ENCODE measurements around the gene CLASP2.
"Not testable (repeated sequence)": the region's sequence is repeated elsewhere in the genome, so short reads cannot be mapped to it uniquely, and the experiment has no call there.

The CLASP2 gene

DNA sequence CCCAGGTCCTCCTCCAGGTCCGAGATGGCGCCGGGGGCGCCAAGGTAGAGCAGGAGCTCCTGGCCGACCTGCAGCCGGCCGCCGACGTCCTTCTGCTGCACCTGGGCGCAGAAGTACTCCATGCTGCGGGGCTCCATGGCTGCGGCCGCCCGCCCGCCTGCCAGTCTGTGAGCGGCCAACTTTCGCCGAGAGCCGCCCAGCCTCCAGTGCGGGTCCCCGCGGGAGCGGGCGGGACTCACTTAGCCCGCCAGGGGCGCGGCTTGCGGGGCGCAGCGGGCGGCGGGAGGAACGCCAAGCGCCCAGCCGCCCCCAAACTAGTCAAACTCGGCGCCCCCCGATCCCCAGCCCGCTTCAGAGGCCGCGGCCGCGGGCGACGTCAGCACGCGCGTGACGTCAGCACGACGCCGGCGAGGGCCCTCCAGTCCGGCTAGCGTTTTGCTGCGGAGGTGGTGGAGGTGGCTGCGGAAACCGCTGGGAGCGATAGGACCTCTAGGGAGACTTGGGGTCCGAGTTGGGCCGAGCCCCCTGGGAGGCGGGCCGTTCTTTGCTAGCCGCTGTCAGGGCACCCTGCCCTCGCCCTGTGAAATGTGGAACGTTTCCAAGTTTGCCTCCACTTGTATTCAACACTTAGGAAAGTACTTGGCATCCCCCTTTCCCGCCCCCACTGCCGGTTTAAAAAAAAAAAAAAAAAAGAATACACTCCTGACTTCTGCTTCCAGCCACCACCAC, at the start of gene CLASP2:
CLASP2 (minus strand) TSS at position 389 of the 729 bp plus-strand sequence; CDS start at position 137, 252 bp downstream.
- TF ChIP-seq, protein P1, sequence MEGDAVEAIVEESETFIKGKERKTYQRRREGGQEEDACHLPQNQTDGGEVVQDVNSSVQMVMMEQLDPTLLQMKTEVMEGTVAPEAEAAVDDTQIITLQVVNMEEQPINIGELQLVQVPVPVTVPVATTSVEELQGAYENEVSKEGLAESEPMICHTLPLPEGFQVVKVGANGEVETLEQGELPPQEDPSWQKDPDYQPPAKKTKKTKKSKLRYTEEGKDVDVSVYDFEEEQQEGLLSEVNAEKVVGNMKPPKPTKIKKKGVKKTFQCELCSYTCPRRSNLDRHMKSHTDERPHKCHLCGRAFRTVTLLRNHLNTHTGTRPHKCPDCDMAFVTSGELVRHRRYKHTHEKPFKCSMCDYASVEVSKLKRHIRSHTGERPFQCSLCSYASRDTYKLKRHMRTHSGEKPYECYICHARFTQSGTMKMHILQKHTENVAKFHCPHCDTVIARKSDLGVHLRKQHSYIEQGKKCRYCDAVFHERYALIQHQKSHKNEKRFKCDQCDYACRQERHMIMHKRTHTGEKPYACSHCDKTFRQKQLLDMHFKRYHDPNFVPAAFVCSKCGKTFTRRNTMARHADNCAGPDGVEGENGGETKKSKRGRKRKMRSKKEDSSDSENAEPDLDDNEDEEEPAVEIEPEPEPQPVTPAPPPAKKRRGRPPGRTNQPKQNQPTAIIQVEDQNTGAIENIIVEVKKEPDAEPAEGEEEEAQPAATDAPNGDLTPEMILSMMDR (IDR thresholded peaks at IDR 0.05; ENCODE audit: low read depth, low read length), result no peak
- peak; percentile 54 for DNase-seq (ENCODE audit: extremely low read depth, low read depth)

DNA sequence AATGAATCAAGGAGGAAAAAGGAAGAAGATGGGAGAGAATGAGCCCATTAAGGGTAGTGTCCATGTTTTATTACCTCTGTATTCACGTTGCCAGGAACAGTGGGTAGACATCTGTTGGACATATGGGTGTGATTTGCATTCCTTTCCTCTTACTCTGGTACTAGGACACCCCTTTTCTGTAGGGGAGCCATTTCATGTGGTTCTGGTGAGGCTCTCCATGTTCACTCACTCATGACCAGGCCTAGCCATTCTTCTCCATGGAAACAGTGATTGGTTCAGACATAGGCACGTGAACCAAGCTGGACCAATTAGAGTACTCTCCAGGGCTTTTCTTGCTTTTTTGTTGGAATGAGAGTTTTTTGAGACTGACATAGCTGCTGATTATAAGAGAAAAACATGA, 40.8 kb upstream of the CLASP2 start:
- no peak for DNase-seq (ENCODE audit: extremely low read depth, low read depth)

DNA sequence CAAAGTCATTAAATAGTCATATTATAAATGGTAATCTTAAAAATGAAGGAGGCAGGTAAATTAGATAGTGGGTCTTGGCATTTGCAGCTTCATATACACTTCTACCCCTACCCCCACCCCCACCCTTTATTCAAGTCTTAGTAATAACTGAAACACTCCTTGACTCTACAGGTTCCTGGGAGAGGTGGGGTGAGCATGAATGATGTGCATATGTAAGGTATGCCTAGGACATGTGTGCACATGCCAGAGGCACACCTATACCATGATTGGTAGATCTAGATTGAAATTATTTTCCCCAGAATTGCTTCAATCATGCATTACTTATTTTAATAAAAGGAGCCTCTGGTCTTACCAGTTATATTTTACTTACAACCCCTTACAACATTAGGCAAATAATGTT, 40.2 kb upstream of the CLASP2 start:
- DNase-seq (ENCODE audit: extremely low read depth, low read depth), result no peak
- TF ChIP-seq, protein P1 (IDR thresholded peaks at IDR 0.05; ENCODE audit: low read depth, low read length), result no peak

More for the DNA sequence above, 40.8 kb upstream of the CLASP2 start:
- TF ChIP-seq, protein P1 (IDR thresholded peaks at IDR 0.05; ENCODE audit: low read depth, low read length), result no peak

DNA sequence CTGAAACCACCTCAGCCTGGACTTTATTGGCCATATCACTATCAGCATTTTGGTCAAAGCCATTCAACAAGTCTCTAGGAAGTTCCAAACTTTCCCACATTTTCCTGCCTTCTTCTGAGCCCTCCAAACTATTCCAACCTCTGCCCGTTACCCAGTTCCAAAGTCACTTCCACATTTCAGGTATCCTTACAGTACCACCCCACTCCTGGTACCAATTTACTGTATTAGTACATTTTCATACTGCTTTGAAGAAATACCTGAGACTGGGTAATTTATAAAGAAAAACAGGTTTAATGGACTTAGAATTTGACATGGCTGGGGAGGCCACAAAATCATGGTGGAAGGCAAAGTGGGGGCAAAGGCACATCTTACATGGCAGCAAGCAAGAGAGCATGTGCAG, 36.3 kb upstream of the CLASP2 start:
- DNase-seq (ENCODE audit: extremely low read depth, low read depth), result not testable (repeated sequence)

DNA sequence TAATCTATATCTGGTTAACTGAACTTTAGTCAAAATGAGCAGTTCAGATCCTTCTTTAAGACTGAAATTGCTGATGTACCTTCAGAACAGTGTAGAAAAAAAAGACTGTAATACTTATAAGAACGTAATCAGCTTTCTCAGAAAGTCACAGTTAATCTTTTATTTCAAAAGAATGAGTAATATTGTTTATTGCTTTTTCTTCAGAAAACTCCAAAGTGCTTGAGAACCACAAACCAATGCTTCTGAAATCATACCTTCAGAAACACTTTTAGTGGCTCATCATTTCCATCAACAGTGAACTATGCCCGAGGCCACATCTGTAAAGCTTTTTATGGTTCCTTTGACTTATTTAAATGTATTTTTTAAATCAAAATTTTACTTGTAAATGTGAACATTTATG, 33.3 kb upstream of the CLASP2 start:
- DNase-seq (ENCODE audit: extremely low read depth, low read depth), result no peak
- TF ChIP-seq, protein P1 (IDR thresholded peaks at IDR 0.05; ENCODE audit: low read depth, low read length), result no peak

DNA sequence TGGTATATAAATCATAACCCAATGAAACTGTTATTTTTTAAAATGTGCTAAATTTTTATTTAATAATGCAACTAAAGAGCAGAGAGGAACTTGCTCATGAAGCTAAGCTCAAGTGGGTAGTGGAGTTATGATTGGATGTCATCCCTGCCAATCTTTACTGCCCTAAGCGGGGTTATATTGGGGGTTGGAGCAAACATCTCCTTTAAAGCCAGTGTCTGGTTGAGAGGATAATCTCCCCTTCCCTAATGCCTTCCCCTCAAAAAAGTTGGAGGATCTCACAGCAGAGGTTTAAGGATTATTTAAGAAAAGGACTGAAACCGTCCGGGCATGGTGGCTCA, 32.1 kb upstream of the CLASP2 start:
- TF ChIP-seq, protein P1 (IDR thresholded peaks at IDR 0.05; ENCODE audit: low read depth, low read length), result no peak
- DNase-seq (ENCODE audit: extremely low read depth, low read depth), result no peak

DNA sequence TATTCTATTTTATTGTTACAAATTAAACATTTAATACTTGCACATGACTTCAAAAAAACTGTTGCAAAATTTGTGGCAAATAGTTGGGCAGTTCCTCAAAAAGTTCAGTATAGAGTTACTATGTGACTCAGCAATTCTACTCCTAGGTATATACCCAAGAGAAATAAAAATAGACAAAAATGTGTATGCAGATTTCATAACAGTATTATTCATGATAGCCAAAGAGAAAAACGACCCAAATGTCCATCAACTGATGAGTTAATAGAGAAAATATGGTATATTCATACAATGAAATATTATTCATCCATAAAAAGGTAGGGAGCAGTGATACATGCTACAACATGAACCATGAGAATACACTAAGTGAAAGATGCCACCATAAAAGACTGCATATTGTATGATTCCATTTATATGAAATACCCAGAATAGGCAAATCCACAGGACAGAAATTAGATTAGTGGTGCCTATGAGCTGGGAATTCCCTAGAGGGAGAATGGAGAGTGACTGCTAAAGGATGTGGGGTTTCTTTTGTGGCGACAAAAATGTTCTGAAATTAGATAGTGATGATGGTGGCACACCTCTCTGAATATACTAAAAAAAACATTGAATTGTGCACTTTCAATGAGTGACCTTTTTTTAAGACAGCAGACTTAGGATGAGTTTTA, 31.6 kb upstream of the CLASP2 start:
- TF ChIP-seq, protein P1 (IDR thresholded peaks at IDR 0.05; ENCODE audit: low read depth, low read length), result no peak
- DNase-seq (ENCODE audit: extremely low read depth, low read depth), result no peak

Measured in AG09319 (cell line).